Raji (cell line): ENCODE results near the gene PPP2R2C.

Experiments used
- POLR2A ChIP-seq: IDR thresholded peaks from 2 replicates; pipeline ENCODE4 v1.6.1; 2011; ENCODE audit warnings: low read depth, low read length, control low read depth; ENCODE audit not compliant: insufficient read depth

Gene PPP2R2C

DNA sequence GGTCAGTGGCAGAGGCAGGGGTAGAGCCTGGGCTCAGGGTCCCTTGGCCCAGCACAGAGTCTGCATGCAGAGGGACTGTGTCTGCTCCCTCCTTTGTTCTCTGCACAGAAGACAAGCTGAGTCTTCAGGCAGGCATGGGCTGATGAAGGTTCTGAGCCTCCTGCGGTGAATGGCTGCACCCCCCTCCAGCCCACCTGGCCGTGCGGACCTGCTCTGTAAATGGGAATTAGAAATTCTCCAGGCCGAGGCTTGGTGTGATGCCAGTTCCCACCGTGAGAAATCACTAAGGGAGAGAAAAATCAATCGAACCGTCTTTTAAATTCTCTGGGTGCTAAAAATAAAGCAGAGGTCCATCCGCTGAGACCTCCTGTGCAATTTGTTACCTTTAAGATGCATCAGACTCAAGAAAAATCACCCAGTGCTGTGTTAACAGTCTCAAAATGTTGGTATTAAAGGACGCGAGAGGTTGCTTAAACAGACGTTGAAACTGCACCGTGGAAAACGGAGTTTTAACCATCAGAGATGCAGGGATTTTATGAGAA, 106.8 kb downstream of the PPP2R2C start:
- TF ChIP-seq POLR2A: no peak

GRCh38 chr4:6364581-6364980, 107.8 kb downstream of the PPP2R2C start:
- TF ChIP-seq POLR2A: no peak

DNA sequence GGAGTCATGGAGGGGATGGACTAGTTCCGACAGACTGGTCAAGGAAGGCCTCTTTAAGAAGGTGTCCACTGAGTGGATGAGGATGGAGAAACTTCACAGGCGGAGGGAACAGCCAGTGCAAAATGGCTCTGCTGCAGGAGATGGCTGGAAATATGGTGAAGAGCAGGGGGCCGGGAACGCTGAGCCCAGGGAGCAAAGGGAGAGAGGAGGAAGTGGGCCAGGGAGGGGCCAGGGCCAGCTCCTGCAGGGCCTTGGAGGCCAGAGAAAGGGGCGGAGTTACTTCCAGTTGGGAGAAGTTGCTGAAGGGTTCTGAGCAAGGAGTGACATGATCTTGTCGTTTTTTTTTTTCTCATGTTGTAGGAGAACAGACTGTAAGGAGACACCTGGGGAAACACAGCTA, 108.3 kb downstream of the PPP2R2C start:
- no peak for TF ChIP-seq POLR2A

DNA sequence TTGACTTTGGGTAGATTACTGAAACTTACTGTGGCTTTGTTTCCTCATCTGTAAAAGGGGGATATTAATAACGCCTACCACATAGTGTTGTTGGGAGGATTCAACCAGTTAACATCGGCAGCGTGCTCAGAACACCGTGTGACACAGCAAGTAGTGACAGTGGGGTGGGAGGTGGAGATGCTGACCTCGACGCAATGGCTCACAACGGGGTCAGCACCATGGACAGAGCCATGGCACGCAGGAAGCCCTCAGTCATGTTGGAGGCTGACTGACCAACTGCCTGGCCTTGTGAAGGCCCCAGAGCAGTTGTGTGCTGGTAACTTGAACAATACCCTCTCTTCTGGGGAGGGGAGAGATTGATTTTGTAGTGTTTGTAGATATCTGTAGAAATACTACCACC, 109.5 kb downstream of the PPP2R2C start:
- no peak for TF ChIP-seq POLR2A

GRCh38 chr4:6362243-6362885, 110.0 kb downstream of the PPP2R2C start:
- no peak for TF ChIP-seq POLR2A

GRCh38 chr4:6361076-6361784, 111.2 kb downstream of the PPP2R2C start:
- no peak for TF ChIP-seq POLR2A

GRCh38 chr4:6360385-6360784, 112.0 kb downstream of the PPP2R2C start:
- TF ChIP-seq POLR2A: no peak

GRCh38 chr4:6359536-6360308, 112.7 kb downstream of the PPP2R2C start:
- no peak for TF ChIP-seq POLR2A

GRCh38 chr4:6357476-6357875, 114.9 kb downstream of the PPP2R2C start:
- TF ChIP-seq POLR2A: no peak

DNA sequence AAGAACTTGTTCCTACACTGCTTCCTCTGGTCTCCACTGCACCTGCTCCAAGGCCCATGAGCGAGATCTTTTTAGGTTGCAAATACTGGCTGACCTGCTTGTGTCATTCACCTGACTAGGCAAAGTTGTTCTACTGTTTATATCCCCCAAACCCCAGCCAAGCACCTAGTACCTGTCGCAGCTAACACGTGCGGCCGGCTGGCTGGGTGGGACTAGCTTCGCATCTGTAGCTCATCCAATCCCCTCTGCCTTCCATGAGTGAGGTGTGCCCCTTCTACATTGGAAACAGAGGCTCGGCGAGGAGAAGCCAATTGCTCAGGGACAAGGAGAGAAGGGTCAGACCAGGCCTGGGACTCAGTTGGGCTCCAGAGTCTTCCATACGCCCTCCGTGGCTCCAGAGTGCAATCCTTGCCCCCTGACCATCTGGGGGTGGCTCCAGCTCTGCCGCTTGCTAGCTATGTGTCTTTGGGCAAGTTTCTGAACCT, 116.3 kb downstream of the PPP2R2C start:
- TF ChIP-seq POLR2A: no peak

- TF ChIP-seq POLR2A: no peak
These were observed 117.4 kb downstream of the PPP2R2C start for GRCh38 chr4:6355052-6355451.

GRCh38 chr4:6354626-6355025, 117.8 kb downstream of the PPP2R2C start:
- TF ChIP-seq POLR2A: no peak

- TF ChIP-seq POLR2A: no peak
These were observed 118.3 kb downstream of the PPP2R2C start for GRCh38 chr4:6354119-6354518.

DNA sequence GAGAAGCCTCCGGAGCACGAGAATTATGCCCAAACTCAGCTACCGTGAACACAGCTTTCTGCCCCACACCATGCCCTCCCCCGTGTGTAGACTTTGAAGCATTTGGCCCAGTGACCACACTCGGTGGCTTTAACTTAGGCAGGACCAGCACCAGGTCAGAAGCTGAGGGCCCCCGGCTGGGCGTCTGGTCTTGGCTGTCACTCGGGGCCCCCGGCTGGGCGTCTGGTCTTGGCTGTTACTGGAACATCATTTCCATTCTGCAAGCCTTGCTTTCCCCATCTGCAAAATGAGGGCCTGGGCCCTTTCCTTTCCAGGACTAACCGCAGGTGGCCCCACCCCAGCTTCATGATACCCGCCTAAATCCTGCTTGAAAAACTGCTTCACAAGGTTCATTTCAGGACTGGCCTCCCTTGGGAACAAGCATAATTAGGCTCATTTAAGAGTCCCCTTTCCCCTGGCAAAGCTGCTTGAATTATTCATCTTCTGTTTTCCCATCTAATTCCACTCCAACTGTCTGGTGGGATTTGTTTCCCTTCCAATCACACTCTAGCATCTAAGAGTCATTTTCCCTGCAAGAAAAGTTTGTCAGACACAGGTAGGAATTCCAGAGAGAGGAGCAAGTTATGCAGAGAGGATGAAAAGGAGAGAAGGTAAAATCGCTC, 120.3 kb downstream of the PPP2R2C start:
- TF ChIP-seq POLR2A: no peak
